K562 (cell line): Measurements from ENCODE around the gene RGL4. TPM values are rescaled to one million over a fixed set of nuclear protein-coding genes. Genes with fewer than 3 reads are reported as not detected.

ENCODE experiments used
- ETS2 ChIP-seq: IDR thresholded peaks from 2 replicates; pipeline ENCODE4 v1.6.1; 2016; ENCODE audit warnings: borderline replicate concordance, missing genetic modification characterization, mild to moderate bottlenecking, moderate library complexity, missing compliant biosample characterization; ENCODE audit not compliant: poor library complexity, severe bottlenecking
- FOXA1 ChIP-seq: fragments of 450-650 bp; IDR thresholded peaks from 2 replicates; pipeline ENCODE4 v1.6.1; 2016; ENCODE audit warnings: mild to moderate bottlenecking, borderline replicate concordance
- MCM5 ChIP-seq: fragments of 450-650 bp; IDR thresholded peaks from 2 replicates; pipeline ENCODE4 v1.6.1; 2016; ENCODE audit warnings: low read depth
- NELFE ChIP-seq: IDR thresholded peaks from 2 replicates; pipeline ENCODE4 v1.6.1; 2011; ENCODE audit warnings: mild to moderate bottlenecking; ENCODE audit not compliant: insufficient read depth, insufficient read length
- RAD21 ChIP-seq, 2 experiments: fragments of 250-450 bp in 1 of 2; fragments of 450-650 bp in 1 of 2; sonication (Bioruptor Pico) in 1 of 2; formaldehyde crosslinking in 1 of 2; IDR thresholded peaks in 1 of 2; conservative IDR thresholded peaks in 1 of 2; 2 replicates each; pipeline versions ENCODE4 v1.4.0 to v1.8.0; 2020 to 2022; ENCODE audit warnings: mild to moderate bottlenecking in 2 of 2, moderate library complexity in 1 of 2
- ZNF12 ChIP-seq: sonication (generic); formaldehyde crosslinking; IDR thresholded peaks from 2 replicates; pipeline ENCODE4 v1.4.0; 2020; ENCODE audit warnings: mild to moderate bottlenecking, missing genetic modification reagents
- ZNF263 ChIP-seq: sonication (generic); formaldehyde crosslinking; IDR thresholded peaks from 2 replicates; pipeline ENCODE4 v1.8.0; 2022; ENCODE audit warnings: mild to moderate bottlenecking, missing genetic modification reagents, borderline replicate concordance
- ZNF274 ChIP-seq: IDR thresholded peaks from 2 replicates; pipeline ENCODE4 v1.6.1; 2011; ENCODE audit warnings: low read depth, mild to moderate bottlenecking, low read length, moderate library complexity, borderline replicate concordance
- polyA plus RNA-seq, 8 experiments: library from polyadenylated mRNA; depleted of rRNA in 4 of 8; stranded (reverse) in 5 of 8; unstranded in 3 of 8; fragments of >200 nt; fragmentation: Nextera tagmentation in 2 of 8; fragmentation: Illumina TruSeq in 1 of 8; extraction: Ambion mirVana in 2 of 8; extraction: Trizol in 1 of 8; gene quantifications; 2 replicates each; pipeline versions ENCODE4 v1.2.1 to v1.2.3, GENCODE V29; 2011 to 2014; ENCODE audit warnings: inconsistent platforms in 1 of 8, missing spikeins in 1 of 8
- total RNA-seq, 7 experiments: library from RNA; depleted of rRNA in 6 of 7; stranded (reverse); fragments of >200 nt in 6 of 7; fragmentation: Illumina TruSeq in 2 of 7; extraction: Trizol in 2 of 7; gene quantifications; 2 replicates each; pipeline versions ENCODE4 v1.2.1 to v1.2.3, GENCODE V29; 2011 to 2021; ENCODE audit warnings: low replicate concordance in 1 of 7
- TF ChIP-seq, protein P1 (sequence below): sonication (generic); formaldehyde crosslinking; IDR thresholded peaks from 2 replicates; pipeline ENCODE4 v1.8.0; 2022; ENCODE audit warnings: mild to moderate bottlenecking, missing genetic modification reagents
- TF ChIP-seq, protein P2 (sequence below): fragments of 450-650 bp; IDR thresholded peaks from 2 replicates; pipeline ENCODE4 v1.6.1; 2017; ENCODE audit warnings: mild to moderate bottlenecking, moderate library complexity
- TF ChIP-seq, protein P3 (sequence below): IDR thresholded peaks from 2 replicates; pipeline ENCODE4 v1.6.1; 2012; ENCODE audit warnings: low read depth, low read length, improper control_type of control experiment, borderline replicate concordance
- TF ChIP-seq, protein P4 (sequence below): fragments of 450-650 bp; IDR thresholded peaks from 2 replicates; pipeline ENCODE4 v1.6.1; 2016
- TF ChIP-seq, protein P5 (sequence below): sonication (generic); formaldehyde crosslinking; IDR thresholded peaks from 2 replicates; pipeline ENCODE4 v1.8.1; 2022; ENCODE audit warnings: missing genetic modification reagents

RGL4 gene
- total and polyA plus RNA-seq, 9 of the 15 experiments (the other 6 are each of a cell fraction or from before 2014, with no cell fraction given): not detected

DNA sequence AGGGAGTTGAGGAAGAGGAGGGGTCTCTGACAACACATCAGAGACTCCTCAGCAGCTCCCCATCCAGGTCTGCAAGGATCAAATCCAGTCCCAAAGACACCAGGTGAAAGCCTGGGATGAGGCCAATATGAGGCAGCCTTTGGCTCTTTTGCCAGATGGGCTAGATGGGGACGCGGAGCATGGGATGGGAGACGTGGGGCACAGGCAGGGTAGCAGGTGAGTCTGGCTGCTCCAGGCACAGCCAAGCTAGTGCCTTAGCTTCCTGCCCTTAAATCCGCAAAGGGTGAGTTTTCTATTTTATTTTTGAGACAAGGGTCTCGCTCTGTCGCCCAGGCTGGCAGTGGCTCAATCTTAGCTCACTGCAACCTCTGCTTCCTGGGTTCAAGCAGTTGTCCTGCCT, 39.1 kb upstream of the RGL4 start (continued):
- TF ChIP-seq, protein P1, sequence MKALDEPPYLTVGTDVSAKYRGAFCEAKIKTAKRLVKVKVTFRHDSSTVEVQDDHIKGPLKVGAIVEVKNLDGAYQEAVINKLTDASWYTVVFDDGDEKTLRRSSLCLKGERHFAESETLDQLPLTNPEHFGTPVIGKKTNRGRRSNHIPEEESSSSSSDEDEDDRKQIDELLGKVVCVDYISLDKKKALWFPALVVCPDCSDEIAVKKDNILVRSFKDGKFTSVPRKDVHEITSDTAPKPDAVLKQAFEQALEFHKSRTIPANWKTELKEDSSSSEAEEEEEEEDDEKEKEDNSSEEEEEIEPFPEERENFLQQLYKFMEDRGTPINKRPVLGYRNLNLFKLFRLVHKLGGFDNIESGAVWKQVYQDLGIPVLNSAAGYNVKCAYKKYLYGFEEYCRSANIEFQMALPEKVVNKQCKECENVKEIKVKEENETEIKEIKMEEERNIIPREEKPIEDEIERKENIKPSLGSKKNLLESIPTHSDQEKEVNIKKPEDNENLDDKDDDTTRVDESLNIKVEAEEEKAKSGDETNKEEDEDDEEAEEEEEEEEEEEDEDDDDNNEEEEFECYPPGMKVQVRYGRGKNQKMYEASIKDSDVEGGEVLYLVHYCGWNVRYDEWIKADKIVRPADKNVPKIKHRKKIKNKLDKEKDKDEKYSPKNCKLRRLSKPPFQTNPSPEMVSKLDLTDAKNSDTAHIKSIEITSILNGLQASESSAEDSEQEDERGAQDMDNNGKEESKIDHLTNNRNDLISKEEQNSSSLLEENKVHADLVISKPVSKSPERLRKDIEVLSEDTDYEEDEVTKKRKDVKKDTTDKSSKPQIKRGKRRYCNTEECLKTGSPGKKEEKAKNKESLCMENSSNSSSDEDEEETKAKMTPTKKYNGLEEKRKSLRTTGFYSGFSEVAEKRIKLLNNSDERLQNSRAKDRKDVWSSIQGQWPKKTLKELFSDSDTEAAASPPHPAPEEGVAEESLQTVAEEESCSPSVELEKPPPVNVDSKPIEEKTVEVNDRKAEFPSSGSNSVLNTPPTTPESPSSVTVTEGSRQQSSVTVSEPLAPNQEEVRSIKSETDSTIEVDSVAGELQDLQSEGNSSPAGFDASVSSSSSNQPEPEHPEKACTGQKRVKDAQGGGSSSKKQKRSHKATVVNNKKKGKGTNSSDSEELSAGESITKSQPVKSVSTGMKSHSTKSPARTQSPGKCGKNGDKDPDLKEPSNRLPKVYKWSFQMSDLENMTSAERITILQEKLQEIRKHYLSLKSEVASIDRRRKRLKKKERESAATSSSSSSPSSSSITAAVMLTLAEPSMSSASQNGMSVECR: no peak
- no peak for TF ChIP-seq ZNF274
- no peak for TF ChIP-seq FOXA1
- no peak for TF ChIP-seq ETS2 (tag)
- TF ChIP-seq ZNF12: no peak
- no peak for TF ChIP-seq MCM5
- no peak for TF ChIP-seq RAD21 (CRISPR knock-in tag; conservative IDR thresholded peaks at IDR 0.05 in 1 of 2, IDR thresholded peaks at IDR 0.05 in 1 of 2)
- no peak for TF ChIP-seq ZNF263 (CRISPR knock-in tag)
- TF ChIP-seq, protein P2, sequence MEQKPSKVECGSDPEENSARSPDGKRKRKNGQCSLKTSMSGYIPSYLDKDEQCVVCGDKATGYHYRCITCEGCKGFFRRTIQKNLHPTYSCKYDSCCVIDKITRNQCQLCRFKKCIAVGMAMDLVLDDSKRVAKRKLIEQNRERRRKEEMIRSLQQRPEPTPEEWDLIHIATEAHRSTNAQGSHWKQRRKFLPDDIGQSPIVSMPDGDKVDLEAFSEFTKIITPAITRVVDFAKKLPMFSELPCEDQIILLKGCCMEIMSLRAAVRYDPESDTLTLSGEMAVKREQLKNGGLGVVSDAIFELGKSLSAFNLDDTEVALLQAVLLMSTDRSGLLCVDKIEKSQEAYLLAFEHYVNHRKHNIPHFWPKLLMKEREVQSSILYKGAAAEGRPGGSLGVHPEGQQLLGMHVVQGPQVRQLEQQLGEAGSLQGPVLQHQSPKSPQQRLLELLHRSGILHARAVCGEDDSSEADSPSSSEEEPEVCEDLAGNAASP: no peak
- no peak for TF ChIP-seq NELFE
- TF ChIP-seq, protein P3, sequence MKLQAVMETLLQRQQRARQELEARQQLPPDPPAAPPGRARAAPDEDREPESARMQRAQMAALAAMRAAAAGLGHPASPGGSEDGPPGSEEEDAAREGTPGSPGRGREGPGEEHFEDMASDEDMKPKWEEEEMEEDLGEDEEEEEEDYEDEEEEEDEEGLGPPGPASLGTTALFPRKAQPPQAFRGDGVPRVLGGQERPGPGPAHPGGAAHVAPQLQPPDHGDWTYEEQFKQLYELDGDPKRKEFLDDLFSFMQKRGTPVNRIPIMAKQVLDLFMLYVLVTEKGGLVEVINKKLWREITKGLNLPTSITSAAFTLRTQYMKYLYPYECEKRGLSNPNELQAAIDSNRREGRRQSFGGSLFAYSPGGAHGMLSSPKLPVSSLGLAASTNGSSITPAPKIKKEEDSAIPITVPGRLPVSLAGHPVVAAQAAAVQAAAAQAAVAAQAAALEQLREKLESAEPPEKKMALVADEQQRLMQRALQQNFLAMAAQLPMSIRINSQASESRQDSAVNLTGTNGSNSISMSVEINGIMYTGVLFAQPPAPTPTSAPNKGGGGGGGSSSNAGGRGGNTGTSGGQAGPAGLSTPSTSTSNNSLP: no peak
- TF ChIP-seq, protein P4, sequence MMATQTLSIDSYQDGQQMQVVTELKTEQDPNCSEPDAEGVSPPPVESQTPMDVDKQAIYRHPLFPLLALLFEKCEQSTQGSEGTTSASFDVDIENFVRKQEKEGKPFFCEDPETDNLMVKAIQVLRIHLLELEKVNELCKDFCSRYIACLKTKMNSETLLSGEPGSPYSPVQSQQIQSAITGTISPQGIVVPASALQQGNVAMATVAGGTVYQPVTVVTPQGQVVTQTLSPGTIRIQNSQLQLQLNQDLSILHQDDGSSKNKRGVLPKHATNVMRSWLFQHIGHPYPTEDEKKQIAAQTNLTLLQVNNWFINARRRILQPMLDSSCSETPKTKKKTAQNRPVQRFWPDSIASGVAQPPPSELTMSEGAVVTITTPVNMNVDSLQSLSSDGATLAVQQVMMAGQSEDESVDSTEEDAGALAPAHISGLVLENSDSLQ: no peak
- TF ChIP-seq, protein P5, sequence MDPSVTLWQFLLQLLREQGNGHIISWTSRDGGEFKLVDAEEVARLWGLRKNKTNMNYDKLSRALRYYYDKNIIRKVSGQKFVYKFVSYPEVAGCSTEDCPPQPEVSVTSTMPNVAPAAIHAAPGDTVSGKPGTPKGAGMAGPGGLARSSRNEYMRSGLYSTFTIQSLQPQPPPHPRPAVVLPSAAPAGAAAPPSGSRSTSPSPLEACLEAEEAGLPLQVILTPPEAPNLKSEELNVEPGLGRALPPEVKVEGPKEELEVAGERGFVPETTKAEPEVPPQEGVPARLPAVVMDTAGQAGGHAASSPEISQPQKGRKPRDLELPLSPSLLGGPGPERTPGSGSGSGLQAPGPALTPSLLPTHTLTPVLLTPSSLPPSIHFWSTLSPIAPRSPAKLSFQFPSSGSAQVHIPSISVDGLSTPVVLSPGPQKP (CRISPR knock-in tag): no peak
- TF ChIP-seq, all 486 proteins: peak for 0
